ENCODE results near the gene MLST8. TPM values are rescaled to one million over a fixed set of nuclear protein-coding genes. Genes with fewer than 3 reads are reported as not detected.

Gene MLST8
- total RNA-seq, 4 donors from 2014 or later, result 61.0 to 95.6 (median 63.1) TPM

GRCh38 chr16:2184962-2185361, 20.3 kb upstream of the MLST8 start:
- intact Hi-C loops (cut with DNase I), result no loop called here
- Histone ChIP-seq H3K4me1 (no peaks in the 10 kb centered on the region), H3K36me3 (no peaks in the 10 kb centered on the region), H3K4me3 (replicated peaks in 1 of 3) (no peak overlapping the region), H3K27ac (no peak overlapping the region), H3K27me3 (no peaks in the 10 kb centered on the region), H3K9me3 (no peaks in the 10 kb centered on the region)
- DNase-seq, result no peak
- TF ChIP-seq POLR2A (IDR thresholded peaks at IDR 0.05) (no peak), CTCF (IDR thresholded peaks at IDR 0.05) (no peak)
- WGBS, 2 donors, result 90 to 94% methylated on average over 2 to 20 of the region's 20 CpGs

- no peak for DNase-seq
- no peaks in the 10 kb centered on the region for H3K9me3 ChIP-seq
- no peak overlapping the region for H3K27ac ChIP-seq
- WGBS, 2 donors, result 91 to 93% methylated on average over 13 of the region's 13 CpGs
- TF ChIP-seq POLR2A (IDR thresholded peaks at IDR 0.05) (no peak), CTCF (IDR thresholded peaks at IDR 0.05) (no peak)
- H3K27me3 ChIP-seq, result no peaks in the 10 kb centered on the region
- intact Hi-C loops (cut with DNase I), result no loop called here
- H3K4me3 ChIP-seq (replicated peaks in 1 of 3), result no peak overlapping the region
- no peaks in the 10 kb centered on the region for H3K4me1 ChIP-seq
- H3K36me3 ChIP-seq, result no peaks in the 10 kb centered on the region
These were observed 19.2 kb upstream of the MLST8 start for GRCh38 chr16:2186064-2186463.

DNA sequence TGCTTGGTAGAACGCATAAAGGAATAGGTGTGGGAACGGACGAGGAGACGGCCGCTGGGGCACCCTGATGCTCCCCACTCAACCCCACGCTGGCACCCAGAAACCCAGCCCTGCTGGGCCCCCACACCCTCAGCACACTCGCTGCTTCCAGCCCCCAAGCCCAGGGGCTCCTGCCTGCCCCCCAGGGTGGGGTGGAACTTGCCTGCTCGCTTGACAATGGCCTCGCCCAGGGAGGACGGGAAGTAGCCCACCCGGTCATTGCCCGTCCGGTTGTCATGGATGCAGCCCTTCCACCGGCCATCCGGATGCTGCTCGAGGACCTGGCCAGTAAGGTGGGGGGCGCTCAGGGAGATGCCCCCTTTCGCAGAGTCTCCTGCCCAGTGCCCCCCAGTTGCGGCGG, 18.7 kb upstream of the MLST8 start:
- 88 to 90% methylated on average over 7 of the region's 20 CpGs for WGBS, 2 donors
- H3K4me3 ChIP-seq (replicated peaks in 1 of 3), result no peak overlapping the region
- TF ChIP-seq CTCF (IDR thresholded peaks at IDR 0.05) (no peak), POLR2A (IDR thresholded peaks at IDR 0.05) (no peak)
- no peaks in the 10 kb centered on the region for H3K9me3 ChIP-seq
- intact Hi-C loops (cut with DNase I), result no loop called here
- no peak for DNase-seq
- no peaks in the 10 kb centered on the region for H3K36me3 ChIP-seq
- no peaks in the 10 kb centered on the region for H3K27me3 ChIP-seq
- no peaks in the 10 kb centered on the region for H3K4me1 ChIP-seq
- H3K27ac ChIP-seq, result no peak overlapping the region

DNA sequence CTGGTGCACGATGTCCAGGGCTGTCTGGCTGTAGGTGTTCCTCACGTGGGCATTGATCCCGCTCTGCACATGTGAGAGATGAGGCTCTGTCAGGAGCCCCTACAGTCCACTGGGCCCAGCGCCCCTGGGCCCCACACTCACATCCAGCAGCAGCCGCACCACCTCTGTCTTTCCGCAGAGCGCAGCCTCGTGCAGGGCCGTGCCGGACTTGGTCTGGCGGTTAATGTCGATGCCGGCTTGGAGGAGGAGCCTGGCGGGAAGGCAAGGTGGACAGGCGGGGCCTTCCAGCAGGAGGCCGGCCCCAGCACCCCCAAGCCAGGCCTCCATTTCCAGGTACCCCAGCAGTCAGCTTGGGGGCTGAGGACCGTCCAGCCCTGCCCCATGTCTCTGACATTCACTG, 18.0 kb upstream of the MLST8 start:
- no peaks in the 10 kb centered on the region for H3K27me3 ChIP-seq
- no peaks in the 10 kb centered on the region for H3K36me3 ChIP-seq
- DNase-seq, result no peak
- intact Hi-C loops (cut with DNase I), result no loop called here
- H3K9me3 ChIP-seq, result no peaks in the 10 kb centered on the region
- 77 to 78% methylated on average over 5 to 9 of the region's 17 CpGs for WGBS, 2 donors
- H3K4me1 ChIP-seq, result no peaks in the 10 kb centered on the region
- no peak overlapping the region for H3K4me3 ChIP-seq (replicated peaks in 1 of 3)
- H3K27ac ChIP-seq, result no peak overlapping the region
- TF ChIP-seq CTCF (IDR thresholded peaks at IDR 0.05) (no peak), POLR2A (IDR thresholded peaks at IDR 0.05) (no peak)

- no peaks in the 10 kb centered on the region for H3K27me3 ChIP-seq
- no peak overlapping the region for H3K27ac ChIP-seq
- 89 to 93% methylated on average over 7 to 8 of the region's 8 CpGs for WGBS, 2 donors
- no peak overlapping the region for H3K4me3 ChIP-seq (replicated peaks in 1 of 3)
- intact Hi-C loops (cut with DNase I), result no loop called here
- H3K36me3 ChIP-seq, result no peaks in the 10 kb centered on the region
- no peaks in the 10 kb centered on the region for H3K9me3 ChIP-seq
- TF ChIP-seq POLR2A (IDR thresholded peaks at IDR 0.05) (no peak), CTCF (IDR thresholded peaks at IDR 0.05) (no peak)
- DNase-seq, result no peak
- H3K4me1 ChIP-seq, result no peaks in the 10 kb centered on the region
These were observed 16.9 kb upstream of the MLST8 start for GRCh38 chr16:2188395-2188794.

All from thyroid gland (tissue), 4 donors.